Brain pericyte (primary cell): ENCODE measurements around the gene JPH2.
"Not testable (repeated sequence)": the region's sequence is repeated elsewhere in the genome, so short reads cannot be mapped to it uniquely, and the experiment has no call there.

Source experiments
- DNase-seq: peaks from one replicate; pipeline ENCODE4 v3.0.0-alpha.2; 2012; ENCODE audit warnings: low read depth, low spot score

Gene JPH2

GRCh38 chr20:44187054-44187771 lies at the start of gene JPH2:
Gene JPH2 (minus strand): TSS chr20:44187188. CDS start chr20:44186705, 483 bp downstream.
- no peak for DNase-seq

DNA sequence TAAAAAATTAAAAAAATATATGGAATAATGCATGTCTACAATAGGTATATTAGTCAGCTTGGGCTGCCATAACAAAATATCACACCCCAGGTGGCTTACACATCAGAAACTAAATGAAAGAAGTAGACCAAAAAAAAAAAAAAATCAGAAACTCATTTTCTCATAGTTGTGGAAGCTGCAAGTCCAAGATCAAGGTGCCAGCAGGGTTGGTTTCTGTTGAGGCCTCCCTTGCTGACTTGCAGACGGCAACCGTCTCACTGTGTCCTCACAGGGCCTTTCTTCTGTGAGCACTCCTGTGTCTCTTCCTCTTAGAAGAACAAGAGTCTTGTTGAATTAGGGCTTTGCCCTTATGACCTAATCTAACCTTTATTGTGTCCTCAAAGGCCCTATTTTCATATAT lies 48.7 kb upstream of the JPH2 start:
- no peak for DNase-seq

DNA sequence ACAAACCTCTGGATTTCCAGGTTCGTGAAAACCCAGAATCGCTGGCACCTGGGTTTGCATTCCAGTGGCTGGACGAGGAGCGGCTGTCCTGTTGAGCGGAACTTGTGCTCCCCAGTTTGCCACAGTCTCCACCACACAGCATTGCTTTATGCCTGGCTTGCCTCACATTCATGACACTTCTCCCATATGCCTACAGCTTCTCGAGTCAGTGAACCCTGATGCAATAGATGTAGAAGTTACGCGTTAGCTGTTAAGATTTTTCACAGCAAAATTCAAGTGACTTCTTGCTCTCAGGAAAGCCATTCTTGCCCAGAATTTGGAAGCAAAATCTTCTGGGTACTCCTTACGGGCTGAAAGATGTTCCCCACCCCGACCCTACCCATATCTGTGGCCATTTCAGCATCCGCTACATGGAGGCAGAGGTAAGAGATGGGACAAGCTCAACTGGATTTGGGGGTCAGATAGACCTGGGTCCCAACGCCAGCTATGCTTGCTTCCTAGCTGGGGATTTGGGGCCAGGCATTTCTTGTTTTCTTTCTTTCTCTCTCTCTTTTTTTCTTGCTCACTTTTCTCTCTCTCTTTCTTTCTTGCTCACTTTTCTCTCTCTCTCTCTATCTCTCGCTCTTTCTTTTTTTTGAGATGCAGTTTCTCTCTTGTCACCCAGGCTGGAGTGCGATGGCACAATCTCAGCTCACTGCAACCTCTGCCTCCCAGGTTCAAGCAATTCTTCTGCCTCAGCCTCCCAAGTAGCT lies 47.8 kb upstream of the JPH2 start:
- DNase-seq = no peak

- DNase-seq = no peak
Observed at GRCh38 chr20:44233436-44234016, 46.5 kb upstream of the JPH2 start.

- not testable (repeated sequence) for DNase-seq
Observed at GRCh38 chr20:44232469-44232856, 45.5 kb upstream of the JPH2 start.

DNA sequence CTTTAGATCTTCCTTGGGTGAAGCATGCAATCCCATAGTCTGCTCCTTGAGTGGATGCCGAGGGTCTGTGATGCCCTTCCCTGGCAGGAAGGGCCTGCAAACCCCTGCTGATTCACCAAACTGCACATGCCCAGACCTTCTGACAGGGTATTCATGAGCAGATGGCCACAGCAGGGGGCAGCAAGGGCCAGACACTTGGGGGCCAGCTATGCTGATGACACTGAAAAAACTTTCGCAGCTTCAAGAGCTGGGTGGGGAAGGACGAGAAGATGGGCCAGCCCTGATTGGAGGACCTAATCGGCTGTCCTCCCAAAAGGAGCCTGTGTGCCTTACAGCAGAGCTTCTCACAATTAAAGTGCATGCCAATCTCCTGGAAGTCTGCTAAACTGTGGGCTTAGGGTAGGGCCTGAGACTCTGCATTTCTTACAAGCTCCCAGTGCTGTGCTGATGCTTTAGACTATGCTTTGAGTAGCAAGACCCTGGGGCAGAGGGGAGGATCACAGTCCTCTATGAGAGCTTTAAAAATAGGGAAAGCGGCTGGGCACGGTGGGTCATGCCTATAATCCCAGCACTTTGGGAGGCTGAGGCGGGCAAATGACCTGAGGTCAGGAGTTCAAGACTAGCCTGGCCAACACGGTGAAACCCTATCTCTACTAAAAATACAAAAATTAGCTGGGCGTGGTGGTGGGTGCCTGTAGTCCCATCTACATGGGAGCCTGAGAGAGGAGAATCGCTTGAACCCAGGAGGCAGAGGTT lies 44.9 kb upstream of the JPH2 start:
- DNase-seq = no peak

GRCh38 chr20:44231193-44231592 lies 44.2 kb upstream of the JPH2 start:
- no peak for DNase-seq

- DNase-seq = no peak
Observed at GRCh38 chr20:44228465-44229258, 41.7 kb upstream of the JPH2 start.

- no peak for DNase-seq
Observed at GRCh38 chr20:44224637-44225036, 37.6 kb upstream of the JPH2 start.

- no peak for DNase-seq
Observed at GRCh38 chr20:44223721-44224120, 36.7 kb upstream of the JPH2 start.

GRCh38 chr20:44222633-44223368 lies 35.8 kb upstream of the JPH2 start:
- no peak for DNase-seq

DNA sequence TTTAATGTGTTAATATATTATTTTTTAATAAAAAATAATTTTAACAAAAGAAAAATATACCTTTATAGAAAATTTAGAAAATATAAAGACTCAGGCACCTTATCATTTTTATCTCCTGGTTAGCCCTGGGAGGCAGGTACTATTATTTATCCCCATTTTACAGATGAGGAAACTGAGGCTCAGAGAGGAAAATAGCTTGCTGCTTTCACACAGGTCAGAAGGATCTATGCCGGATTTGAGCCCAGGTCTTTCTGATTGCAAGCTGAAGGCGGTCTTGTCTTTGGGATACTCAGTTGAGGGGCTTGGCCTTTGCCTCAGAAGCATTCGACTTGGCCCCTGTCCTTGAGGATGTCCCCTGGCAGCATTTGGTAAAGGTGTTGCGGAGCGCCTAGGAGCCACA lies 35.0 kb upstream of the JPH2 start:
- no peak for DNase-seq

DNA sequence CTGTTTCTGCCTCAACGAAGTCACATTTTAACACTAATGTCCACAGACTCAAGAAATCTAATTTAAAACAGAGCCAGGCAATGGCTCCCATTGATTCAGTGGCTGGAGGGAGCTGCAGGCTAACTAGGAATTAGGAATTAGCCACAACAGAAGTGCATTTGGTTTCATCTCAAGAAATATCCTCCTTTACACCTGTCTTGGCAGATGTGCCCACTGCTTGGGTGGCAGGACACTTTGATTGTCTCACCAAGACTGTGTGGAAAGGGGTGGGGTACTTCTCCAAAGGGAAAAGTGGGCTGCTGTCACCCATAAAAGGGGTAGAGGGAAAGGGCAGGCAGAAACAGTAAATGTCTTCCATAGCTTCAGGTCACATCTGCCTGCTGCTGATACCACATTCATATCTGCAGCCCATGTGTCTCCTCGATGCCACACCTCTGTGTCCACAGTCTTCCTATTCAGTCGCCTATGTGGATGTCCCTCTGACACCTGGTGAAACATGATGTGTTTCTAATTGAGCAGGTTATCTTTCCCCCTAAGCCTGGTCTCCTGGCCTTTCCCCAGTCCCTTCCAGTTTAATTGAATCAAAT lies 34.5 kb upstream of the JPH2 start:
- no peak for DNase-seq

DNA sequence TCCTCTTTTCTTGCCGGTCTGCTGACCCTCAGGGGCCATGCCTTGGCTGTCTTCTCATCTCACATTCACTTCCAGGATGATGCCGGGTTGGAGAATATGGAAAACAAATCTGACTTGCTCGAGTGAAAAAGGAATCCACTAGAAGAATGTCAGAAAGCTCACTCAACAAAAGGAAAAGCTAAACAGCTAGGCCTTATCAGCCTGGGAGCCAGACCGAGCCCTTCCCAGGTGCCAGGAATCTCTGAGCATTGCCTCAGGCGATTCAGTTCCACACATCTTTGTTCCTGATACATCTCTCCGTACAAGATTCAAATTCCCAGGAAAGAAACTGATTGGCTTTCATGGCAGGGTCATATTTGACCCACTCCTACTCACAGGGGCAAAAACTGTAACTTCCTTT lies 32.8 kb upstream of the JPH2 start:
- DNase-seq = no peak

GRCh38 chr20:44219170-44219730 lies 32.3 kb upstream of the JPH2 start:
- DNase-seq = no peak

- no peak for DNase-seq
Observed at GRCh38 chr20:44218446-44218845, 31.5 kb upstream of the JPH2 start.

GRCh38 chr20:44217342-44218092 lies 30.5 kb upstream of the JPH2 start:
- no peak for DNase-seq

GRCh38 chr20:44215125-44215524 lies 28.1 kb upstream of the JPH2 start:
- DNase-seq = no peak

GRCh38 chr20:44212792-44213191 lies 25.8 kb upstream of the JPH2 start:
- DNase-seq = no peak
